DOHH2 (cell line): ENCODE measurements around the gene TENT4A.

Experiments used
- H3F3A ChIP-seq: fragments of 200-600 bp; sonication (generic), shearing (Covaris generic); 2 replicates; pipeline ENCODE4 v1.6.0; 2016; ENCODE audit warnings: antibody characterized with exemption, mild to moderate bottlenecking; ENCODE audit not compliant: control insufficient read depth, insufficient read depth
- H3K27ac ChIP-seq: fragments of 200-600 bp; sonication (generic); 2 replicates; pipeline ENCODE4 v1.5.1; 2014; ENCODE audit warnings: low read depth, mild to moderate bottlenecking, low read length, moderate library complexity
- H3K27me3 ChIP-seq: fragments of 200-600 bp; sonication (generic); 2 replicates; pipeline ENCODE4 v1.6.1; 2014; ENCODE audit warnings: mild to moderate bottlenecking, low read length, mixed read lengths; ENCODE audit not compliant: control insufficient read depth
- H3K36me3 ChIP-seq: fragments of 200-600 bp; sonication (generic); 2 replicates; pipeline ENCODE4 v1.6.1; 2014; ENCODE audit warnings: mild to moderate bottlenecking, low read length, moderate library complexity, mixed read lengths; ENCODE audit not compliant: control insufficient read depth
- H3K4me1 ChIP-seq: fragments of 200-600 bp; sonication (generic); 2 replicates; pipeline ENCODE4 v1.6.1; 2014; ENCODE audit warnings: mild to moderate bottlenecking, low read length, mixed read lengths; ENCODE audit not compliant: control insufficient read depth
- H3K4me2 ChIP-seq: fragments of 200-600 bp; sonication (generic); 2 replicates; pipeline ENCODE4 v1.6.0; 2014; ENCODE audit warnings: mild to moderate bottlenecking, low read length, moderate library complexity
- H3K4me3 ChIP-seq: fragments of 200-600 bp; sonication (generic); 2 replicates; pipeline ENCODE4 v1.5.1; 2014; ENCODE audit warnings: mild to moderate bottlenecking, low read length, mixed read lengths
- H3K79me2 ChIP-seq: fragments of 200-600 bp; sonication (generic); 2 replicates; pipeline ENCODE4 v1.6.1; 2014; ENCODE audit warnings: mild to moderate bottlenecking, low read length, mixed read lengths; ENCODE audit not compliant: control insufficient read depth
- H3K9me2 ChIP-seq: fragments of 200-600 bp; sonication (generic); replicated peaks from 2 replicates; pipeline ENCODE4 v1.6.1; 2014; ENCODE audit warnings: mild to moderate bottlenecking, low read length, mixed read lengths; ENCODE audit not compliant: control insufficient read depth
- H3K9me3 ChIP-seq: fragments of 200-600 bp; sonication (generic); 2 replicates; pipeline ENCODE4 v1.6.1; 2014; ENCODE audit warnings: antibody characterized with exemption, low read length, mixed read lengths; ENCODE audit not compliant: control insufficient read depth, insufficient read depth
- H4K20me1 ChIP-seq: fragments of 200-600 bp; sonication (generic); 2 replicates; pipeline ENCODE4 v1.6.0; 2014; ENCODE audit warnings: low read depth, mild to moderate bottlenecking, antibody characterized with exemption, low read length, moderate library complexity; ENCODE audit not compliant: control insufficient read depth, insufficient read depth
- CTCF ChIP-seq: fragments of 200-600 bp; sonication (generic); IDR thresholded peaks from one replicate; pipeline ENCODE4 v1.5.1; 2014; ENCODE audit warnings: antibody characterized with exemption, mild to moderate bottlenecking, low read depth, low read length; ENCODE audit not compliant: poor library complexity, severe bottlenecking
- EZH2phosphoT487 ChIP-seq: fragments of 200-600 bp; sonication (generic); IDR thresholded peaks from 2 replicates; pipeline ENCODE4 v1.6.1; 2017; ENCODE audit warnings: borderline replicate concordance, mild to moderate bottlenecking, antibody characterized with exemption, low read length, moderate library complexity, mixed read lengths

The TENT4A gene

GRCh38 chr5:6763191-6763590 lies 50.0 kb downstream of the TENT4A start:
- peaks cover 2% of the 10 kb centered on the region; the same call in 1 of the 2 replicates for H3K36me3 ChIP-seq
- TF ChIP-seq CTCF, result no peak
- TF ChIP-seq EZH2phosphoT487, result no peak
- no peak overlapping the region for H3K27ac ChIP-seq
- 0 out of 2 replicates have a peak, but pooled peaks cover 2% of the 10 kb centered on the region for H3F3A ChIP-seq
- no peaks in the 10 kb centered on the region for H3K9me3 ChIP-seq
- H3K4me3 ChIP-seq, result no peak overlapping the region
- no peak overlapping the region for H3K4me2 ChIP-seq
- no peaks in the 10 kb centered on the region for H3K9me2 ChIP-seq
- H4K20me1 ChIP-seq, result no peaks in the 10 kb centered on the region; the same call in 1 of the 2 replicates
- H3K4me1 ChIP-seq, result no peaks in the 10 kb centered on the region
- H3K79me2 ChIP-seq, result no peaks in the 10 kb centered on the region
- no peaks in the 10 kb centered on the region for H3K27me3 ChIP-seq

GRCh38 chr5:6765612-6766525 lies 52.6 kb downstream of the TENT4A start:
- TF ChIP-seq EZH2phosphoT487 (no peak), CTCF (peak; percentile 86)
- Histone ChIP-seq H3K4me1 (no peaks in the 10 kb centered on the region), H4K20me1 (no peaks in the 10 kb centered on the region; the same call in 1 of the 2 replicates), H3K4me2 (no peak overlapping the region), H3K4me3 (no peak overlapping the region), H3K27ac (no peak overlapping the region), H3K9me3 (no peaks in the 10 kb centered on the region), H3K79me2 (no peaks in the 10 kb centered on the region), H3K9me2 (no peaks in the 10 kb centered on the region), H3K36me3 (no peaks in the 10 kb centered on the region), H3K27me3 (no peaks in the 10 kb centered on the region), H3F3A (0 out of 2 replicates have a peak, but pooled peaks cover 2% of the 10 kb centered on the region)

DNA sequence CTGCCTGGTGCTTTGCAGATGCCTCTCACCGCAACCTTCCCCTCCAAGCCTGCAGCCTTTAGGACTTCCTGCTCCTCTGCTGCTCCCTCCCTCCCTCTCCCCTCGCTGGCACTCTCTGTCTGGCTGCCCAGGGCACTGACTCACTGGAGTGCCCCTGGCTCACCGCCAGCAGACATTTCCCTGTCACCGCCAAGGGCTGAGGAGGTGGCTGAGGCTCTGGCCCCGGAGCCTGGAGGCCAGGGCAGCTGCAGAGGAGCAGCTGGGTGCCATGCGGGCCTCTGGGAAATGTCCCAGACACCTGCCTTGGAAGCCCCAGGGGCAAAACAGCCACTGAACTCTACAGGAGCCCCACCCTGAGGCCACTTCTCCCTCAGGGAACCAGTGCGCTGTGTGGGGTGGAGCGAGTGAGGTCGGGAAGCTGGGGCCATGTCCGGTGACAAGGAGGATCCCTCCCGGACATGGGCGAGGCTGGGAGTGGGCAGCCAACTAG lies 53.4 kb downstream of the TENT4A start:
- Histone ChIP-seq H3K9me2 (no peaks in the 10 kb centered on the region), H3K79me2 (no peaks in the 10 kb centered on the region), H3K4me1 (no peaks in the 10 kb centered on the region), H3F3A (no peaks in the 10 kb centered on the region), H3K4me2 (no peak overlapping the region), H3K36me3 (no peaks in the 10 kb centered on the region), H3K27ac (no peak overlapping the region), H3K27me3 (no peaks in the 10 kb centered on the region), H3K9me3 (no peaks in the 10 kb centered on the region), H4K20me1 (no peaks in the 10 kb centered on the region), H3K4me3 (no peak overlapping the region)
- no peak for TF ChIP-seq CTCF
- TF ChIP-seq EZH2phosphoT487, result no peak
